GM21423 (cell line): ENCODE data around the gene GRPEL2.

Source experiments
- ATAC-seq: cut with Tn5 transposase; IDR thresholded peaks from one replicate; pipeline ENCODE4 v1.9.1; 2021; ENCODE audit warnings: mild to moderate bottlenecking, moderate library complexity; ENCODE audit not compliant: unreplicated experiment

Gene GRPEL2, protein sequence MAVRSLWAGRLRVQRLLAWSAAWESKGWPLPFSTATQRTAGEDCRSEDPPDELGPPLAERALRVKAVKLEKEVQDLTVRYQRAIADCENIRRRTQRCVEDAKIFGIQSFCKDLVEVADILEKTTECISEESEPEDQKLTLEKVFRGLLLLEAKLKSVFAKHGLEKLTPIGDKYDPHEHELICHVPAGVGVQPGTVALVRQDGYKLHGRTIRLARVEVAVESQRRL

DNA sequence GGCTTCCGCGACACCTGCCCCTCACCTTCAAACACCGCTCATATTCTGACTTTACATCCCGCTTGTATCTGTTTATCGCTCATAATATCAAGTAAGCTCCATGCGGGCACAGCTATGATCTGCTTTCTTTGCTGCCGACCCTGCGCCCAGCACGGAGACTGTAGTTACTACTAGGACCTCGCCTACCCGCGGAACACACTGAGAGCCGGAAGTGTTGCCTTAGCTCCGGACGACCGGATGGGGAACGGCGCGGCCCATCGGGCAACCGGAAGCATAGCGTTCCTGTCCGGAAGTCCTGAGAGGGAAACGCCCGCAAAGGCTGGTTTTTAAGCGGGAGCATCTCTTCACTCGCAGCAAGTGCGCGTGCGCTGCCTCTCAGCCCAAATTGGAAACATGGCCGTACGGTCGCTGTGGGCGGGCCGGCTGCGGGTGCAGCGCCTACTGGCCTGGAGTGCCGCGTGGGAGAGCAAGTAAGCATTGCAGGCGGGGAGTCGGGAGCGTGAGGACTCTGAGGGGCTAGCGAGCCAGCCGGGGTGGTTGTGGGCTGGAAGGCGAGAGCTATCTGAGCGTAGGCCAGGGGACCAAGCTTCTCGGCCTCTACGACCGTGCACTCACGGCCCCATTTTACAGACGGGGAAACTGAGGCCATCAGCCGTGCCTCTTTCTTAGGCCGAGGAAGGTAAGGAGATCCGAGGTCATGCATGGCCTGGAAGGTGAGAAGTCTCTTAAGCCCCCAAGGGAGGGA, at the start of gene GRPEL2:
Gene GRPEL2, plus strand, starts transcription at position 353 of the 745 bp plus-strand sequence. Its CDS starts 41 bp downstream, at position 394.
- ATAC-seq: peak; percentile 96

DNA sequence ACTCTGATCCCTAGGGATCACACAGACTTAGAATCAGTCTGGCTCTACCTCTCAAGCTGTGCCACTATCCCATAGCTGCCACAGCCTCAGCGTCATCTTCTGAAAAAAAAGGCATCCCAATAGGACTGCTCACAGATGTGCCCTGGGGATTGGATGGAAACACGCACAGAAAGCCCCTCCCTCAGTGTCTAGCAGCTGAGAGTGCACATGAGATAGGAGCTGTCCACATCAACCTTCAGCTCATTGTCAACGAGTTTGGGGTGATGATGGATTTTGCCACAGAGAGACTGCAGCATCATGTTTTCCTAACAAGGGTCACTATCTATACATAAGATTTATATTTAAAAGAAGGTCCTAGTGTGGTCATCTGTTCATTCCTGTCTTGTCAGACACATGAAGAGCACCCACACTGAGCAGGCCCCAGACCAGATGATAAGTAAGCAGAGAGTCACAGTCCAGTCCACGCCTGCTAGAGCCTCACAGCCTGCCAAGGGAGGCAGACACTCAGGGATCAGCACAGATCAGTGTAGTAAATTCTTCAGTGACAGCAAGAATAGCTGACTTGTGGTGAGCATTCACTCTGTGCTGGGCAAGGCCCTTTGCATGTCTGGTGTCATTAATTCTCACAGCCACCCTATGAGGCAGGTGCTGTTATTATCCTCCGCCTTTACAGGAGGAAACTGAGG, 47.8 kb upstream of the GRPEL2 start:
- ATAC-seq: no peak

DNA sequence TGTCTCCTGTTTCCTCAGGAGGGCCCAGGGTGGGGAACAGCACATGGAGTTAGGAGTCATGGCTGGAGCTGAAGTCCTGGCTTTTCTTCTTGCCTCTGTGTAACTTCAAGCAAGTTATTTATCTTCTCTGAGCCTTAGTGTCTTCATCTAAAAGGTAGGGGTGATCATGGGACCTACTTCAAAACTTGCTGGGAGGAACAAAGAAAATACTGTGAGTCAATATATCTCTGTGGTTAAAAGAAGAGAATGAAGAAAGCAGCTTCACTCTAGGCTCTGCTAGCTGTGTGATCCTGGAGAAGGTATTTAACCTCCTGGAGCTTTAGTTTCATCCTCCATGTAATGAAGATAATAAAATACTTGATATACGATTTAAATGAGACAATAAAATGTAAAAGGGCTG, 47.1 kb upstream of the GRPEL2 start:
- ATAC-seq: no peak

DNA sequence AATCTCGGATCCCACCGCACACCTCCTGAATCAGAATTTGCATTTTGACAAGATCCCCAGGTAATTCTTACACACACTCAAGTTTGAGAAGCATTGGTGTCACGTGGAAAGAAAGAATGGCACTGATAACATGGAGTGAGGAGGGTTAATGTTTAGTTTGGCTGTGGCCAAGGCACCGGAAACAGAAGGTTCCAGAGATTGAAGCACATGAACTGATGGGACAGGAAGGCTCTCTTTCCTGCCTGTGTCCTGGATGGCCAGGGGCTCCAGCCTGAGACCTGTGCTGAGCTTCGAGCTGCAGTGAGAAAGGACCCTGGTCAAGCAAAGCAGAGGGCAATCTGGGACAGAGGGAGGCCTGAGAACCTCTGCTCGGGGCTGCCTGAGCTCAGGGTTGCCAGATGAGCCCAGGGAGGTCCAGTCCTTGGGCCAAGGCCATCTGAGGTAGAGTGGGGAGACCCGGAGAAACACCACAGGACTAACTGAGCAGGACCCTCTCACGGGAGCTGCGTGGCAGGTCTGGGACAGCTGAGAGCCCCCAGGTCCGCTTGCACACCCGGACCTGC, 46.4 kb upstream of the GRPEL2 start:
- ATAC-seq: peak; percentile 48

DNA sequence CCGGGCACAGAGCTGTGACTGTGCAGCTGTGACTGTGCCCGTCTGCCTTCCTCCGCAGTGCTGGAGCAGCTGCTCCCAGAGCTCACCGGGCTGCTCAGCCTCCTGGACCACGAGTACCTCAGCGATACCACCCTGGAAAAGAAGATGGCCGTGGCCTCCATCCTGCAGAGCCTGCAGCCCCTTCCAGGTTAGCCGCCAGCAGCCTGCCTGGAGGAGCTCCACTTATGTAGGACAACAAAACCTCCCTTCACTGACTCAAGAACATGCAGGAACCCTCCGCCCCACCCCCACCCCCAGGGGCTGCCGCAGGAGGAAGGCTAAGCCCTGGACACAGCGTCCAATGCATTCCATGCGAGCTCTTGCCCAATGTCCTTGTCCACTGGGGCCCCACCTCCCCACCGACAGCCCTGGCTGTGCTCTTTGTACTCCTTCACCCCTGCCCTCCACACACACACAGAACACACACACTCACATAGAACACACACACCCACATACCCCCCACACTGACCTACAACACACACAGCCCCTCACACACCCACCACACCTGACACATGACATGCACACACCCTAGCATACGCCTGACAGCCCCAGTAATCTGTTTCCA, 45.7 kb upstream of the GRPEL2 start:
- ATAC-seq: peak; percentile 9

DNA sequence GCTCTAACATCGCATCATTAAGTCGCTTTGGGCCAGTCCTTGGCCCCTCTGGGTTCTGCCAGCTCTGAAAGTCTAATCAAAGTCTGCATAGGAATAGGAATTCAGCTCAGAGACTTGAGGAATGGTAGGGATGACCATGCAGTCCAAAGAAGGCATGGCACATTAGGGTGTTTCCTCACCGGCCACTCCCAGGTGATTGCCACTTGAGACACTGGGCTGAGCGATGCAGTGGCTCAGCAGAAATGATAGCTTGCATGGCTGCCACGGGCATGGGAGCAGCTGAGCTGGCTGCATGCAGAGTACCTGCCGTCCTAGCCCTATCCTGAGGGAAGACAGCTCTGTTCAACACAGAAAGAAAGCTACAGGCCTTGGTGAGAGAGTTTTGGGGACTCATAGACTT, 44.9 kb upstream of the GRPEL2 start:
- ATAC-seq: no peak

DNA sequence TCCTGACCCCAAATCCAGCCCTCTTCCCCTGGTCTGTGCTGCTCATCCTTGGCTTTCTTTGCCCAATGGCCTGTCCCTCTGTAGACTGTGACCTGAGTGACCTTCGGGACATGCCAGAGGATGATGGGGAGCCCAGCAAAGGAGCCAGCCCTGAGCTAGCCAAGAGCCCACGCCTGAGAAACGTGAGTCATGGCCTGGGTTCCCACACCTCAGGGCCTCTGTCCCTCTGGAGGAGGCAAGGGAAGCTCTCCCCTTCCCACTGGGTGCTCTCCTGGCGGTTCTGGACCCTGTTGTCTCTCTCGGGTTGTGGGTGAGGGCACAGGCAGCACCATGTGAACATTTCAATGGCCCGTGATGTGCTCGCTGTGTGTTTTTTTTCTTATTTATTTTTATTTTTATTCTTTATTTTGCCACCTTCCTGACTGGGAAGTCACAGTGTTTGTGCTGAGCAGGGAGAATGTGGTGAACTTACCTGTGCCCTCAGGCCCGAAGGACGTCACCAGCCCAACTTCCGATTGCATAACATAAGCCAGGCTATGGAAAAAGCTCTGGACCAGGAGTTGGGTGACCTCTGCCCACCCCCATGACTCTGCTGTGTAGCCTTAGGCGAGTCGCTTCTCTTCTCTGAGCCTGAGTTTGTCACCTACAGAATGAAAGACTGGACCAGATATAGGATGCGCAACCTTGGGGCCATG, 44.1 kb upstream of the GRPEL2 start:
- ATAC-seq: no peak

DNA sequence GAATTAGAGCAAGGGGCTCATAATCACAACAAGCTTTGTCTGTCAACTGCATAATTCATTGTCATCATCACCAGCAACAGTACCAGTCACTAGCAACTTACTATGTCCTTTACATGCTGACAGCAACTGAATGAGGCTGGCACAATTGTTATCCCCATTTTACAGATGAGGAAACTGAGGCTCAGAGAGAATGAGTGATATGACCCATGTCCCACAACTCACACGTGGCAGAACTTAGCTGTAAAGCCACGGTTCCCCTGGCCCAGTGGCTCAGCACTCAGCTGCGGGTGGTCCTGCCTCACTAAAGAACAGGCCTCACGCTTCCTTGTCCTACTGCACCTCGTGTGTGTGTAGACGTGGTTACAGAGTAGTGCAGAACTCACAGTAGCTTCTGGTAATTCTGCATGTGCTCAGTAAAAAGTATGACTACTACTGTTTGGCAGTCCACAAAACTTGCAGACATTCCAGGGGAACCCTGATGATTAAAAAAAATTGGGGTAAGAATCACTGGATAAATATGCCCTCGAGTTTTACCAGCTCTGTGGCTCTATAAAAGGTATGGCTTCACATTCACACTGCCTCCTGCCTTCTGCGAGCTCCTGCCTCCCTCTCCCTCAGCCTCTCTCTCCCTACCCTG, 43.4 kb upstream of the GRPEL2 start:
- ATAC-seq: no peak

DNA sequence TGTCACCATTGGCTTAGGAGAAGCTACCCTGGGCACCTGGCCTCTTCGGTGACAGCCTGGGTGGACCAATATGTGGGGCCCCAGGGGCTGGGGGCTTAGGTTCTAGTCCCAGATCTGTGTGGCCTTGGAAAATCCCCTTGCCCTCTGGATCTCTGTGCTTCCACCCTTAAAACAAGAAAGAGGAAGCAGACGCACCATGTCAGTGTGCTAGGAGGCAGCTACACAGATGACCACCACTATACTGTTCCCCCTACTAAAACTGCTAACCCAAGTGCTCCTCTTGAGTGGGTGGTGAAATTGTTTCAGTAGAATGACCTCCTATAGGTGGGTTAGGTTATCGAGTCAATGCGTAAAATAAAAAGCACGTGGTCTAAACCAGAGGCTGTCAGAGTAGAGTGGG, 42.7 kb upstream of the GRPEL2 start:
- ATAC-seq: no peak

DNA sequence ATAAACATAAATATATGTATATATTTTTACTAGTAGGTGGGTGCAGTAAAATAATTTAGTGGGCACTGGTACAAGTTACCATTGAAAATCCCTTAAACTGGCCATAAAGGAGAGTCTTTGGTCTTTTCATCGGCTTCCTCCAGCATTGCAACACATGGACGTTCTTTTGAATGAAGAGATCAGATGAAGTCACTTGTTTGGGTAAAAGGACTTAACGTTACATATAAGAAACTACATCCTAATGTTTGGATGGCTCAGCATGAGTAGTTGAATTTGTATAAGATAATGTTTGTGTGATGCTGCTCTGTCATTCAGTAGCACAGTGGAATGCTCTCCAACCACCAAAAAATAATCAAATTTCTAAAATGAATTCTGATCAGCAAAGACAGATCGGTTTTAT, 42.1 kb upstream of the GRPEL2 start:
- ATAC-seq: no peak

DNA sequence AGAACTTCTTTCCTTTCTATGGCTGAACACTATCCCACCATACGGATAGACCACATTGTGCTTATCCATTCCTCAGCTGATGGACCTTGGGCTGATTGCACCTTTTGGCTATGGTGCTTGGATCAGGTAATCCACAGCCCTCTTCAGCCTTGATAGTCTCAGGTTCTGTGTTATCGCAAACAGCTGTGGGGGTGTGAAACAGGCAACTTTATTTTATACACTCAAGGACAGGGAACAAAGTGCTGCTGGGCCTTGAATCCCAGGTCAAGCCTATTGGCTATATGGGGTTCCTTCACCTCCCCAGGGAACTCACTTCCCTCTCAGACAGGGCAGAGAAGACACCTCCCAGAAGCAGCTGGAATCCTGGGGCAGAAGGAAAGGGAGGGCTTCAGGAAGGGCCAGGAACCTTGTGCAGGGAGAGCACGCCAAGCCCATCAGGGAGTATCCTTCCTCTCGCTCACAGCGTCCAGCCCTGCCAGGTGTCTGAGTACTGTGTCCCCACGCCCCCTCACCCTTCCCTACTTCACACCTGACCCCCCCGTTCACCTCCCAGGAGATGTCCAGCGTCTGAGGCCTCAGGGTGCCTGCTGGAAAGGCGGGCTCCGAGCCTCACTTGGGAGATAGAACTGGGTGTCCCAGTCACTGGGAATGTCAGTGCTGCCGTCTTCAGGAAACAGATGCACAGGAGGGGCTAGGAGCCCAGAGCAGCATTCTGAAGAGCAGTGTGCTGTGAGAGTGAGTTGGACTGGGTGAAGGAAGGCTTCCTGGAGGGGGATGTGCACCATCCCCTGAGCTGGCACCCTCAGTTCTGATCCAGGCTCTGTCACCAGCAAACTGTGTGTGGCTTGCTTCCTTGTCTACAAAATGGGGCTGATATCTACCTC, 40.9 kb upstream of the GRPEL2 start:
- no peak for ATAC-seq

DNA sequence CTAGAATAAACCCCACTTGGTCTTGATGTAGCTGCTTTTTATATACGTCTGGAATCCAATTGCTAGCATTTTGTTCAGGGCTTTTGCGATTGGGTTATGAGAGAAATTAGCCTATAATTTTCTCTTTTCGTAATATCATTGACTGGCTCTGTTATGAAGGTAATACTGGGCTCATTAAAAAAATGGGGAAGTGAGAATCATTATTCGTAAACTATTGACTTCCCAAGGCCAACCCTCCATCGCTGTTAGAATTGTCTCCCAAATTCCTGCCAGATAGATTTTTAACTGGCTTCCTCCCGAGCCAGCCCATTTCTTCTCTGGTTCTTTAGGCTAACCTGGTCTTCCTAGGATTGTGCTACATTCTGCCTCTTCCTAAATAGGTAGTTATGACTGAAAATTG, 35.9 kb upstream of the GRPEL2 start:
- no peak for ATAC-seq

DNA sequence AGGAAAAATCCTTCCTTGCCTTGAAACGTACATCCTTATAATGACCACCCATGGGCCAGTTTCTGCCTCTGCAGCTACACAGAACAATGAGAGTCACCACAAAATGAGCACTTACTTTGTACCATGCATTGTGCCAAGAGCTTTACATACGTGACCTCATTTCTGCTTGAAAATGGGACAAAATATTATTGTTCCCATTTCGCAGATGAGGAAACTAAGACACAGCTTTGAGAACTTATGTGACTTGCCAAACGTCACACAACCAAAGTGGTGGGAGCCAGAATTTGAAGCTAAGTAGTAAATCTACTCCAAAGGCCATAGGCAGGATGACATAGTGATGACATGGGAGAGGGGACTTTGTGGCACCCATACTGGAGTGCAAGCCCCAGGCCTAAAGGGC, 34.8 kb upstream of the GRPEL2 start:
- no peak for ATAC-seq

DNA sequence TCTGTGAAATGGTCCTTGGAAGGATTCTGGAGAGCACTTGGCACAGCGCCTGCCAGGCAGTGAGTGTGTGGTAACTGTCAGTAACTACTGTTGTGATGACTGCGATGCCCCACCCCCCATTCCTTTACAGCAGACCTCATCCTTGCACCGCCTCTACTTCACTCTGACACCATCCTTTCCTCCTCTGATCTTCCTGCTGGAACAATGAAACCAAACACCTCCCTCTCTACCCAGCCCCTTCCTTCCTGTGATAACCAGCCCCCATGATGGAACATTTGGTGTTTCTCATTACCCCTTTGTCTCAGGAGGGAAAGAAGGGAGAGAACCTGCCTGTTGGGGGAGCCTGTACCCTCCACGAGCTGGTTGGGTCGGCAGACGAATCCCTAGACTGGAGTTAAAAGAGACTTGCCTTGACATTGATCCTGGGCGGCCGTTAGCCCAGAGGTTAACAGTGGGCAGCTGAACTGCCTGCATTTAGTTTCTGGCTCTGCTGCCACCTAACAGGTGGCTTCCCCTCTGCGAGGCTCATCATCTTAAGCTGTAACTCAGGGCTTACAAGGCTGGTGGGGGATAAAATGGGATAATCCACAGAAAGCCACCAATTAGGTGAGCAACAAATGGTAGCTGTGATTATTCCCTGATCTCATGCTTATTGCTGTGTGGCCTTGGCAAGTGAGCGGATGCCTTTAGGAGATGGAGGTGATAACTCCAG, 34.2 kb upstream of the GRPEL2 start:
- ATAC-seq: no peak

DNA sequence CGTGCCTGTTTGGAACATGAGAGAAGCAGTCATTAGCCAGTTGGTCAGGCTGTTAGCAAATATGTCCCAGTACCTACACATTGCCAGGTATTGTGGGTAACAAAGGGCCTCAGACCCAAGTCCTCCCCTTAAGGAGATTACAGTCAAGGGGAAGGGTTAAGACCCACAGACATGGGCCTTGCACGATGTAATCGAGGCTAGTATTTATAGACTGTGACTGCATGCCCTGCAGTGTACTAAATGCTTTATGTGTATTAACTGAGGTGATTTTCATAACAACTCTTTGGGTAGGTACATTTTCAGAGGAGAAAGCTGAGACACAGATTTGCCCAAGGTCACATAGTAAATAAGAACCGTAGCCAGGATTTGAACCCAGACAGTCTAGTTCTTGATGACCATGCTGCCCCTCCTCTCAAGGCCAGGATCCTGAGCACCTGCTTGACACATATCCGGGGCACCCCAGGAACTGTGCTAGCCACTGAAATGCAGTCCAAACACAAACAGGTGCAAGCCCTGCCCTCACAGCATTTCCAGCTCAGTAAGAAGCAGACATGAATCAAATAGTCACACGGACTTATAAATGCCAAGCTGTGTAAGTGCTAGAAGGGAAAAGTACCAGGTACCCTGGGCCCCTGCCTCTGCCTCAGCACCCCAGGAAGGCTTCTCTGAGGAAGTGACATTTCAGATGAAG, 32.0 kb upstream of the GRPEL2 start:
- no peak for ATAC-seq

DNA sequence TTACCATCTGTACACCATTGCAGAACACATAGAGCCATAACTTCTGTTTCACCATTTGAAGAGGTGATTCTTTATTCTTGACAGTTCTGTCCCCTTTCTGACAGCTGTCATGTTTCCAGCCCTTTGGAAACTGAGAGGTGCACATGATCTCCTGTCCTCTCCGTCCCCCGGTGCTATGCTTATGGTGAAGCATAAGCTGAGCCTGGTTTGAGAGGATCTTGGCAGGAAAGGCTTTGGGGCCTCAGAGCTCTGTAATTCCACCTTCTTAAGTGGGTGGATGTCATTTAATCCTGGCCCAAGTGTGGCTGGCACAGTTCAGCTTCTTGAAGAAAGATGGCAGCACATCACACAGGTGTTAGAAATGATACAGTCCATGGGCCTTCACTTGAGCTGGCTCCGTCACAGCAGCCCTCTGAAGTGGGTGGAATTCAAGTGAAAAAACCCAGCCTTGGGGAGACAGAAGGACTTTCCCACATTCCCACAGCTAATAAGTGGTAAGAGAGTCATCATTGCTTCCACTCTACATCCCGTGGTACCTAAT, 30.7 kb upstream of the GRPEL2 start:
- no peak for ATAC-seq

DNA sequence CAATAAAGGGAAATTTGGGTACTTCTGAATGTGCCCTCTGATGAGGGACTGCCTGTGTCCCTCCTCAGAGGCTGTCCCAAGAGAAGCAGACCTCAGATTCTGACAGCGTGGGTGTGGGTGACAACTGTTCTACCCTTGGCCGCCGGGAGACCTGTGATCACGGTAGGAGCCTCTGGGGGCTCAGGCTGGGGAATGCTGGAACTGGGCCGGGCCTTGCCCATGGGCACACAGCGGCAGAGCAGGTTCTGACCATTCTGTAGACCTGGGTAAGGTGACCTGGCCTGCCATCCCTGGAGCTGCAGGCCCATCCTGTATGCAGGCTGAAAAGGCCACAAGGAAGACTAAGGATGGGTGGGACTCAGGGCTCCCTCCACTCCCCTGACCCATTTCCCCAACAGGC, 29.5 kb upstream of the GRPEL2 start:
- ATAC-seq: no peak
